ENCODE measurements around the gene C21orf58. TPM values are rescaled to one million over a fixed set of nuclear protein-coding genes. Genes with fewer than 3 reads are reported as not detected.
A peak's percentile ranks its signal among the peaks of the same experiment; 100 is the strongest.

Gene C21orf58
- total and polyA plus RNA-seq, 2 experiments from 2014 or later: 17.7 to 23.9 TPM

- DNase-seq (ENCODE audit: low spot score) (no peak), ATAC-seq (no peak)
- peaks cover 74% of the 10 kb centered on the region for H3K36me3 Mint-ChIP-seq (ENCODE audit: low read depth)
- Histone ChIP-seq H3F3A (replicated peaks; ENCODE audit: low read depth) (no peaks in the 10 kb centered on the region), H4K20me1 (replicated peaks; ENCODE audit: insufficient read depth) (peaks cover 3% of the 10 kb centered on the region), H3K4me1 (ENCODE audit: insufficient read depth) (no peaks in the 10 kb centered on the region), H3K36me3 (ENCODE audit: insufficient read depth) (peaks cover 27% of the 10 kb centered on the region), H3K27me3 (ENCODE audit: insufficient read depth) (no peaks in the 10 kb centered on the region), H3K4me2 (no peak overlapping the region), H3K4me3 (no peak overlapping the region), H3K79me2 (replicated peaks; ENCODE audit: insufficient read depth) (peaks cover 10% of the 10 kb centered on the region; the same call in 1 of the 2 replicates), H2AFZ (no peak overlapping the region), H3K9me2 (ENCODE audit: insufficient read depth) (no peaks in the 10 kb centered on the region), H3K27ac (ENCODE audit: low read depth) (no peak overlapping the region)
- H3K4me3 Mint-ChIP-seq: no peak overlapping the region
- no peak overlapping the region for H3K27ac Mint-ChIP-seq
- no peak for TF ChIP-seq STAT1 (IDR thresholded peaks at IDR 0.05; ENCODE audit: unreplicated experiment)
- no peak for TF ChIP-seq ZNF331 (CRISPR knock-in tag; IDR thresholded peaks at IDR 0.05; ENCODE audit: low read depth)
- no peak for TF ChIP-seq CTCF (conservative IDR thresholded peaks at IDR 0.05; ENCODE audit: low read depth in 2 of 2)
- TF ChIP-seq CREB1 (CRISPR knock-in tag; IDR thresholded peaks at IDR 0.05; ENCODE audit: low read depth): no peak
- TF ChIP-seq, protein P1, sequence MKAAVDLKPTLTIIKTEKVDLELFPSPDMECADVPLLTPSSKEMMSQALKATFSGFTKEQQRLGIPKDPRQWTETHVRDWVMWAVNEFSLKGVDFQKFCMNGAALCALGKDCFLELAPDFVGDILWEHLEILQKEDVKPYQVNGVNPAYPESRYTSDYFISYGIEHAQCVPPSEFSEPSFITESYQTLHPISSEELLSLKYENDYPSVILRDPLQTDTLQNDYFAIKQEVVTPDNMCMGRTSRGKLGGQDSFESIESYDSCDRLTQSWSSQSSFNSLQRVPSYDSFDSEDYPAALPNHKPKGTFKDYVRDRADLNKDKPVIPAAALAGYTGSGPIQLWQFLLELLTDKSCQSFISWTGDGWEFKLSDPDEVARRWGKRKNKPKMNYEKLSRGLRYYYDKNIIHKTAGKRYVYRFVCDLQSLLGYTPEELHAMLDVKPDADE (IDR thresholded peaks at IDR 0.05): no peak
- TF ChIP-seq POLR2AphosphoS5 (IDR thresholded peaks at IDR 0.05; ENCODE audit: low read depth): no peak
- peaks cover 8% of the 10 kb centered on the region for H3K27me3 Mint-ChIP-seq (ENCODE audit: insufficient read depth, low read depth, poor library complexity)
- no peaks in the 10 kb centered on the region for H3K4me1 Mint-ChIP-seq
- no peaks in the 10 kb centered on the region for H3K9me3 Mint-ChIP-seq
Observed at GRCh38 chr21:46349134-46349760, 25.6 kb upstream of the C21orf58 start.

GRCh38 chr21:46347791-46348381 lies 24.2 kb upstream of the C21orf58 start:
- Histone ChIP-seq H3K9me2 (ENCODE audit: insufficient read depth) (no peaks in the 10 kb centered on the region), H3K4me1 (ENCODE audit: insufficient read depth) (no peaks in the 10 kb centered on the region), H3K4me3 (no peak overlapping the region), H3F3A (replicated peaks; ENCODE audit: low read depth) (no peaks in the 10 kb centered on the region), H3K27ac (ENCODE audit: low read depth) (no peak overlapping the region), H2AFZ (no peak overlapping the region), H3K79me2 (replicated peaks; ENCODE audit: insufficient read depth) (peaks cover 23% of the 10 kb centered on the region), H4K20me1 (replicated peaks; ENCODE audit: insufficient read depth) (peaks cover 3% of the 10 kb centered on the region), H3K4me2 (no peak overlapping the region), H3K36me3 (ENCODE audit: insufficient read depth) (peaks cover 20% of the 10 kb centered on the region), H3K27me3 (ENCODE audit: insufficient read depth) (no peaks in the 10 kb centered on the region)
- Mint-ChIP-seq H3K36me3 (ENCODE audit: low read depth) (peaks cover 63% of the 10 kb centered on the region), H3K27me3 (ENCODE audit: insufficient read depth, low read depth, poor library complexity) (peaks cover 2% of the 10 kb centered on the region), H3K4me3 (no peak overlapping the region), H3K9me3 (no peaks in the 10 kb centered on the region), H3K27ac (no peak overlapping the region; the same call in 1 of the 2 replicates), H3K4me1 (no peaks in the 10 kb centered on the region)
- TF ChIP-seq ZNF114 (CRISPR knock-in tag; IDR thresholded peaks at IDR 0.05) (no peak), STAT1 (IDR thresholded peaks at IDR 0.05; ENCODE audit: unreplicated experiment) (no peak), ZNF331 (CRISPR knock-in tag; IDR thresholded peaks at IDR 0.05; ENCODE audit: low read depth) (no peak), NANOG (IDR thresholded peaks at IDR 0.05; ENCODE audit: borderline replicate concordance) (no peak), EZH2phosphoT487 (IDR thresholded peaks at IDR 0.05; ENCODE audit: unreplicated experiment) (no peak), CTCF (conservative IDR thresholded peaks at IDR 0.05; ENCODE audit: low read depth in 2 of 2) (peak in 1 of 2 experiments; percentile 41; a peak in 3 of 4 replicates)
- no peak for DNase-seq (ENCODE audit: low spot score)
- ATAC-seq: peak; percentile 60

Data from GM23338 (cell line).